HepG2 (cell line): Measurements from ENCODE around the gene BCAM. TPM values are rescaled to one million over a fixed set of nuclear protein-coding genes. Genes with fewer than 3 reads are reported as not detected.

Experiments
- HES4 ChIP-seq: sonication (generic); formaldehyde crosslinking; IDR thresholded peaks from 2 replicates; pipeline ENCODE4 v1.9.0; 2021; ENCODE audit warnings: mild to moderate bottlenecking, missing genetic modification reagents, borderline replicate concordance
- HNRNPK ChIP-seq: fragments of 200-400 bp; formaldehyde crosslinking; IDR thresholded peaks from 2 replicates; pipeline ENCODE4 v1.6.1; 2018; ENCODE audit warnings: low read length, low read depth, moderate library complexity, mild to moderate bottlenecking; ENCODE audit not compliant: poor library complexity, severe bottlenecking
- KIAA2018 ChIP-seq: sonication (generic); formaldehyde crosslinking; IDR thresholded peaks from 2 replicates; pipeline ENCODE4 v1.5.0; 2020; ENCODE audit warnings: mild to moderate bottlenecking, missing genetic modification reagents, borderline replicate concordance
- NFYB ChIP-seq: sonication (generic); formaldehyde crosslinking; IDR thresholded peaks from 2 replicates; pipeline ENCODE4 v1.4.0; 2020; ENCODE audit warnings: missing genetic modification reagents
- PCBP1 ChIP-seq: fragments of 200-400 bp; formaldehyde crosslinking; IDR thresholded peaks from 2 replicates; pipeline ENCODE4 v1.6.1; 2017; ENCODE audit warnings: mild to moderate bottlenecking, low read depth, low read length, borderline replicate concordance
- PTBP1 ChIP-seq: fragments of 200-400 bp; formaldehyde crosslinking; IDR thresholded peaks from 2 replicates; pipeline ENCODE4 v1.6.1; 2018; ENCODE audit warnings: low read length, low read depth; ENCODE audit not compliant: poor library complexity, severe bottlenecking
- SATB2 ChIP-seq: sonication (generic); formaldehyde crosslinking; IDR thresholded peaks from 2 replicates; pipeline ENCODE4 v1.5.0; 2020; ENCODE audit warnings: missing genetic modification reagents
- THRA ChIP-seq: sonication (generic); formaldehyde crosslinking; IDR thresholded peaks from 2 replicates; pipeline ENCODE4 v1.4.0; 2020; ENCODE audit warnings: missing genetic modification reagents, borderline replicate concordance
- ZBTB20 ChIP-seq: sonication (generic); formaldehyde crosslinking; IDR thresholded peaks from 2 replicates; pipeline ENCODE4 v1.8.1; 2023; ENCODE audit warnings: missing genetic modification reagents, low read depth, mild to moderate bottlenecking, borderline replicate concordance
- ZNF558 ChIP-seq: sonication (generic); formaldehyde crosslinking; IDR thresholded peaks from 2 replicates; pipeline ENCODE4 v1.9.0; 2022; ENCODE audit warnings: mild to moderate bottlenecking, missing genetic modification reagents, borderline replicate concordance
- ZSCAN22 ChIP-seq: sonication (generic); formaldehyde crosslinking; IDR thresholded peaks from 2 replicates; pipeline ENCODE4 v1.4.0; 2020; ENCODE audit warnings: mild to moderate bottlenecking, missing genetic modification reagents
- polyA plus RNA-seq, 8 experiments: library from polyadenylated mRNA; depleted of rRNA in 3 of 8; stranded (reverse) in 7 of 8; unstranded in 1 of 8; fragments of >200 nt; fragmentation: Illumina TruSeq in 4 of 8; extraction: Trizol in 4 of 8; gene quantifications; 2 replicates each; pipeline versions ENCODE4 v1.2.1 to v1.2.3, GENCODE V29; 2011 to 2016; ENCODE audit warnings: low read depth in 4 of 8, missing spikeins in 1 of 8, mixed read lengths in 1 of 8; ENCODE audit not compliant: insufficient read depth in 1 of 8
- total RNA-seq, 5 experiments: library from RNA; depleted of rRNA; stranded (reverse); fragments of >200 nt; fragmentation: Illumina TruSeq; extraction: Trizol; gene quantifications; 2 replicates each; pipeline ENCODE4 v1.2.3, GENCODE V29; 2016; ENCODE audit warnings: low read depth in 1 of 5
- TF ChIP-seq, protein P1 (sequence below): sonication (generic); formaldehyde crosslinking; IDR thresholded peaks from 2 replicates; pipeline ENCODE4 v1.4.0; 2020; ENCODE audit warnings: missing genetic modification reagents
- TF ChIP-seq, protein P2 (sequence below): sonication (generic); formaldehyde crosslinking; IDR thresholded peaks from 2 replicates; pipeline ENCODE4 v1.4.0; 2020; ENCODE audit warnings: low read depth, mild to moderate bottlenecking, missing genetic modification reagents

BCAM gene
- total and polyA plus RNA-seq, 2 of the 13 experiments (the other 11 are each of a cell fraction or from before 2014, with no cell fraction given) = 51.2 to 62.7 TPM

- TF ChIP-seq KIAA2018 (CRISPR knock-in tag) (no peak), ZBTB20 (no peak), NFYB (CRISPR knock-in tag) (no peak), HES4 (CRISPR knock-in tag) (no peak), PTBP1 (no peak), PCBP1 (no peak), SATB2 (CRISPR knock-in tag) (no peak), ZNF558 (CRISPR knock-in tag) (no peak), THRA (CRISPR knock-in tag) (no peak), ZSCAN22 (CRISPR knock-in tag) (no peak), HNRNPK (no peak)
- TF ChIP-seq, protein P1, sequence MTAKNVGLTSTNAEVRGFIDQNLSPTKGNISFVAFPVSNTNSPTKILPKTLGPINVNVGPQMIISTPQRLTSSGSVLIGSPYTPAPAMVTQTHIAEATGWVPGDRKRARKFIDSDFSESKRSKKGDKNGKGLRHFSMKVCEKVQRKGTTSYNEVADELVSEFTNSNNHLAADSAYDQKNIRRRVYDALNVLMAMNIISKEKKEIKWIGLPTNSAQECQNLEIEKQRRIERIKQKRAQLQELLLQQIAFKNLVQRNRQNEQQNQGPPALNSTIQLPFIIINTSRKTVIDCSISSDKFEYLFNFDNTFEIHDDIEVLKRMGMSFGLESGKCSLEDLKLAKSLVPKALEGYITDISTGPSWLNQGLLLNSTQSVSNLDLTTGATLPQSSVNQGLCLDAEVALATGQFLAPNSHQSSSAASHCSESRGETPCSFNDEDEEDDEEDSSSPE = no peak
- TF ChIP-seq, protein P2, sequence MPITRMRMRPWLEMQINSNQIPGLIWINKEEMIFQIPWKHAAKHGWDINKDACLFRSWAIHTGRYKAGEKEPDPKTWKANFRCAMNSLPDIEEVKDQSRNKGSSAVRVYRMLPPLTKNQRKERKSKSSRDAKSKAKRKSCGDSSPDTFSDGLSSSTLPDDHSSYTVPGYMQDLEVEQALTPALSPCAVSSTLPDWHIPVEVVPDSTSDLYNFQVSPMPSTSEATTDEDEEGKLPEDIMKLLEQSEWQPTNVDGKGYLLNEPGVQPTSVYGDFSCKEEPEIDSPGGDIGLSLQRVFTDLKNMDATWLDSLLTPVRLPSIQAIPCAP (CRISPR knock-in tag) = no peak
Measured at GRCh38 chr19:44816301-44816700, 7.4 kb downstream of the BCAM start (continued).
